ENCODE results near the gene KMT2E.

The KMT2E gene

GRCh38 chr7:104967595-104967994 is 46.4 kb upstream of the KMT2E start:
- TF ChIP-seq ZFP3 (CRISPR knock-in tag; IDR thresholded peaks at IDR 0.05) = no peak
- TF ChIP-seq GLIS3 (CRISPR knock-in tag; IDR thresholded peaks at IDR 0.05) = no peak
- TF ChIP-seq ZNF565 (CRISPR knock-in tag; conservative IDR thresholded peaks at IDR 0.05; ENCODE audit: low read depth) = no peak
- TF ChIP-seq CSRNP3 (CRISPR knock-in tag; IDR thresholded peaks at IDR 0.05) = no peak
- no peak for TF ChIP-seq ZC3H10 (CRISPR knock-in tag; IDR thresholded peaks at IDR 0.05)
- no peak for TF ChIP-seq CREB5 (CRISPR knock-in tag; IDR thresholded peaks at IDR 0.05; ENCODE audit: low read depth)
- TF ChIP-seq, protein P1, sequence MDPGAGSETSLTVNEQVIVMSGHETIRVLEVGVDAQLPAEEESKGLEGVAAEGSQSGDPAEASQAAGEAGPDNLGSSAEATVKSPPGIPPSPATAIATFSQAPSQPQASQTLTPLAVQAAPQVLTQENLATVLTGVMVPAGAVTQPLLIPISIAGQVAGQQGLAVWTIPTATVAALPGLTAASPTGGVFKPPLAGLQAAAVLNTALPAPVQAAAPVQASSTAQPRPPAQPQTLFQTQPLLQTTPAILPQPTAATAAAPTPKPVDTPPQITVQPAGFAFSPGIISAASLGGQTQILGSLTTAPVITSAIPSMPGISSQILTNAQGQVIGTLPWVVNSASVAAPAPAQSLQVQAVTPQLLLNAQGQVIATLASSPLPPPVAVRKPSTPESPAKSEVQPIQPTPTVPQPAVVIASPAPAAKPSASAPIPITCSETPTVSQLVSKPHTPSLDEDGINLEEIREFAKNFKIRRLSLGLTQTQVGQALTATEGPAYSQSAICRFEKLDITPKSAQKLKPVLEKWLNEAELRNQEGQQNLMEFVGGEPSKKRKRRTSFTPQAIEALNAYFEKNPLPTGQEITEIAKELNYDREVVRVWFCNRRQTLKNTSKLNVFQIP (CRISPR knock-in tag; IDR thresholded peaks at IDR 0.05; ENCODE audit: borderline replicate concordance, low read depth) = no peak
- ATAC-seq = peak; percentile 51

DNA sequence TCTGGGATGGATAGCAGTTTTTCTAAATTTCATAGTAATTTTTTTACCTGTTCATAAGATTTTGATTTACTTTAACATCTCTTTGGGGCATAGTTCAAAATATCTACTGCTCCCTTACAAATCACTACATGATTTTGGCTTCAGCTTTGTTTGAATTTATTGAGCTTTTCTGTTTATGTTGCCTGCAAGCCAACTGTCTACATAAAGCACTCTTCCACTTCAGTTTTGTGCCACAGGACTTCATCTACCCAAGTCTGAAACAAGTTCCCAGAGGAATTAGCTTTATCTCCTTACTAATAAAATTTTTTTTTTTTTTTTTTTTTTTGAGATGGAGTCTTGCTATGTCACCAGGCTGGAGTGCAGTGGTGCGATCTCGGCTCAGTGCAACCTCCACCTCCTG is 45.4 kb upstream of the KMT2E start:
- ATAC-seq = no peak

DNA sequence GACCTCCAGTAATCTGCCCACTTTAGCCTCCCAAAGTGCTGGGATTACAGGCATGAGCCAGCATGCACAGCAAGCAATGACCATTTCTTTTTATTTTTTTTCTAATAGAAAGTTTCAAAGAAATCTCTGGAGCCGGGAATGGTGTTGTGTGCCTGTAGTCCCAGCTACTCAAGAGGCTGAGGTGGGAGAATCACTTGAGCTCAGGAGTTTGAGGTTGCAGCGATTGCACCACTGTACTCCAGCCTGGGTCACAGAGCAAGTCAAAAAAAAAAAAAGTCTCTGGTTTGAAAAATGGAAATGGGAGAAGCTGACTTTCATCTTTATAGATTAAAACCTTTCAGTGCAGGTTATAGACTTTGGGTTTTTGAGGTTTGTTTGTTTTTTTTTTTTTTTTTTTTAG is 44.8 kb upstream of the KMT2E start:
- TF ChIP-seq PATZ1 (CRISPR knock-in tag; IDR thresholded peaks at IDR 0.05; ENCODE audit: borderline replicate concordance) (no peak), RARB (CRISPR knock-in tag; IDR thresholded peaks at IDR 0.05) (no peak), TCF4 (CRISPR knock-in tag; IDR thresholded peaks at IDR 0.05; ENCODE audit: borderline replicate concordance) (no peak), ZFP3 (CRISPR knock-in tag; IDR thresholded peaks at IDR 0.05) (no peak), BACH2 (CRISPR knock-in tag; IDR thresholded peaks at IDR 0.05; ENCODE audit: borderline replicate concordance) (no peak), ZNF565 (CRISPR knock-in tag; conservative IDR thresholded peaks at IDR 0.05; ENCODE audit: low read depth) (no peak), PPARA (CRISPR knock-in tag; IDR thresholded peaks at IDR 0.05; ENCODE audit: borderline replicate concordance) (no peak)
- ATAC-seq = no peak

More for the DNA sequence above, 45.4 kb upstream of the KMT2E start:
- TF ChIP-seq TCF4 (CRISPR knock-in tag; IDR thresholded peaks at IDR 0.05; ENCODE audit: borderline replicate concordance) (no peak), GLIS3 (CRISPR knock-in tag; IDR thresholded peaks at IDR 0.05) (no peak), ZNF70 (CRISPR knock-in tag; IDR thresholded peaks at IDR 0.05) (no peak), TOX (CRISPR knock-in tag; IDR thresholded peaks at IDR 0.05; ENCODE audit: borderline replicate concordance) (no peak), PATZ1 (CRISPR knock-in tag; IDR thresholded peaks at IDR 0.05; ENCODE audit: borderline replicate concordance) (no peak), RARB (CRISPR knock-in tag; IDR thresholded peaks at IDR 0.05) (no peak), BACH2 (CRISPR knock-in tag; IDR thresholded peaks at IDR 0.05; ENCODE audit: borderline replicate concordance) (no peak)
- TF ChIP-seq, protein P2, sequence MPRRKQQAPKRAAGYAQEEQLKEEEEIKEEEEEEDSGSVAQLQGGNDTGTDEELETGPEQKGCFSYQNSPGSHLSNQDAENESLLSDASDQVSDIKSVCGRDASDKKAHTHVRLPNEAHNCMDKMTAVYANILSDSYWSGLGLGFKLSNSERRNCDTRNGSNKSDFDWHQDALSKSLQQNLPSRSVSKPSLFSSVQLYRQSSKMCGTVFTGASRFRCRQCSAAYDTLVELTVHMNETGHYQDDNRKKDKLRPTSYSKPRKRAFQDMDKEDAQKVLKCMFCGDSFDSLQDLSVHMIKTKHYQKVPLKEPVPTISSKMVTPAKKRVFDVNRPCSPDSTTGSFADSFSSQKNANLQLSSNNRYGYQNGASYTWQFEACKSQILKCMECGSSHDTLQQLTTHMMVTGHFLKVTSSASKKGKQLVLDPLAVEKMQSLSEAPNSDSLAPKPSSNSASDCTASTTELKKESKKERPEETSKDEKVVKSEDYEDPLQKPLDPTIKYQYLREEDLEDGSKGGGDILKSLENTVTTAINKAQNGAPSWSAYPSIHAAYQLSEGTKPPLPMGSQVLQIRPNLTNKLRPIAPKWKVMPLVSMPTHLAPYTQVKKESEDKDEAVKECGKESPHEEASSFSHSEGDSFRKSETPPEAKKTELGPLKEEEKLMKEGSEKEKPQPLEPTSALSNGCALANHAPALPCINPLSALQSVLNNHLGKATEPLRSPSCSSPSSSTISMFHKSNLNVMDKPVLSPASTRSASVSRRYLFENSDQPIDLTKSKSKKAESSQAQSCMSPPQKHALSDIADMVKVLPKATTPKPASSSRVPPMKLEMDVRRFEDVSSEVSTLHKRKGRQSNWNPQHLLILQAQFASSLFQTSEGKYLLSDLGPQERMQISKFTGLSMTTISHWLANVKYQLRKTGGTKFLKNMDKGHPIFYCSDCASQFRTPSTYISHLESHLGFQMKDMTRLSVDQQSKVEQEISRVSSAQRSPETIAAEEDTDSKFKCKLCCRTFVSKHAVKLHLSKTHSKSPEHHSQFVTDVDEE (CRISPR knock-in tag; IDR thresholded peaks at IDR 0.05) = no peak

Data from SK-N-SH treated with all-trans-retinoic acid at 6 μM for 48 hours (cell line).